Left ventricle myocardium inferior (tissue), 1 donor: ENCODE measurements around the gene ERH. TPM values are rescaled to one million over a fixed set of nuclear protein-coding genes. Genes with fewer than 3 reads are reported as not detected.
A peak's percentile ranks its signal among the peaks of the same experiment; 100 is the strongest.

Experiments used
- DNase-seq: peaks from one replicate; pipeline ENCODE4 v3.0.0-alpha.2; 2020
- H3K27ac ChIP-seq: fragments of 200-600 bp; replicated peaks from 2 replicates; pipeline ENCODE4 v1.8.0; 2021
- H3K27me3 ChIP-seq: fragments of 200-600 bp; 2 replicates; pipeline ENCODE4 v1.8.0; 2021; ENCODE audit warnings: low read depth
- H3K36me3 ChIP-seq: fragments of 200-600 bp; 2 replicates; pipeline ENCODE4 v1.8.0; 2021
- H3K4me1 ChIP-seq: fragments of 200-600 bp; 2 replicates; pipeline ENCODE4 v1.8.0; 2021
- H3K4me3 ChIP-seq: fragments of 200-600 bp; 2 replicates; pipeline ENCODE4 v1.8.0; 2021; ENCODE audit warnings: mild to moderate bottlenecking, moderate library complexity
- H3K9me3 ChIP-seq: fragments of 200-600 bp; replicated peaks from 2 replicates; pipeline ENCODE4 v1.8.0; 2021
- intact Hi-C: fragments of 100-400 bp; cut with micrococcal nuclease; formaldehyde crosslinking; loops from one replicate; pipeline ENCODE4 v1.11.0; 2022
- total RNA-seq: library from RNA; stranded (reverse); fragmentation: NEBNext Ultra II Directional; extraction: Animal tissue kit (Norgen Biotek cat#: 25700); gene quantifications from one replicate; pipeline ENCODE4 v1.2.1, GENCODE V29; 2021
- TF ChIP-seq, protein P1 (sequence below): fragments of 200-600 bp; IDR thresholded peaks from 2 replicates; pipeline ENCODE4 v1.8.0; 2021; ENCODE audit warnings: antibody characterized with exemption, mild to moderate bottlenecking, borderline replicate concordance
- donor health status: DM: no; HTN: yes; CAD: no; lungs with severe emphysema.

Gene ERH
- total RNA-seq, 1 donor from 2014 or later, result 105 TPM

DNA sequence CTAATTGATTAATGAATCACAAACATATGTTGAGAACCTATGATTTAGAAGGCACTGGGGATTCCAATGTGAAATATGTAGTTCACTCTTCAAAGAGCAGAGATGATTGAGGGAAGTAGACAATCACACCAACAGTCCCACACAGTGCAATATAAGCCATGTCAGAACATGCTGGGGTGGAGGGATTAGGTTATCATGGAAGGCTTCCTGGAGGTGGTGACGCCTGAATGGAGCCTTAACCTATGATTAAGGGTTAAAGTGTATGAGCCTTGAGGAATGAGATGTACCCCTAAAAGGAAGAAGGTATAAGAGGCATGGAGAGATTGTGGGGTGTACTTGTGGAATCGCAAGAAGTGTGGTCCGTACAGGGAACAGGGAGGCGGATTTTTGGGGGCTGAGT, 31.3 kb downstream of the ERH start:
- H3K27ac ChIP-seq, result no peak overlapping the region
- no peaks in the 10 kb centered on the region for H3K36me3 ChIP-seq
- no peak overlapping the region for H3K4me3 ChIP-seq
- H3K9me3 ChIP-seq, result no peaks in the 10 kb centered on the region
- intact Hi-C loops, result no loop called here
- H3K27me3 ChIP-seq, result no peaks in the 10 kb centered on the region
- TF ChIP-seq, protein P1, sequence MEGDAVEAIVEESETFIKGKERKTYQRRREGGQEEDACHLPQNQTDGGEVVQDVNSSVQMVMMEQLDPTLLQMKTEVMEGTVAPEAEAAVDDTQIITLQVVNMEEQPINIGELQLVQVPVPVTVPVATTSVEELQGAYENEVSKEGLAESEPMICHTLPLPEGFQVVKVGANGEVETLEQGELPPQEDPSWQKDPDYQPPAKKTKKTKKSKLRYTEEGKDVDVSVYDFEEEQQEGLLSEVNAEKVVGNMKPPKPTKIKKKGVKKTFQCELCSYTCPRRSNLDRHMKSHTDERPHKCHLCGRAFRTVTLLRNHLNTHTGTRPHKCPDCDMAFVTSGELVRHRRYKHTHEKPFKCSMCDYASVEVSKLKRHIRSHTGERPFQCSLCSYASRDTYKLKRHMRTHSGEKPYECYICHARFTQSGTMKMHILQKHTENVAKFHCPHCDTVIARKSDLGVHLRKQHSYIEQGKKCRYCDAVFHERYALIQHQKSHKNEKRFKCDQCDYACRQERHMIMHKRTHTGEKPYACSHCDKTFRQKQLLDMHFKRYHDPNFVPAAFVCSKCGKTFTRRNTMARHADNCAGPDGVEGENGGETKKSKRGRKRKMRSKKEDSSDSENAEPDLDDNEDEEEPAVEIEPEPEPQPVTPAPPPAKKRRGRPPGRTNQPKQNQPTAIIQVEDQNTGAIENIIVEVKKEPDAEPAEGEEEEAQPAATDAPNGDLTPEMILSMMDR, result no peak
- DNase-seq, result no peak
- no peaks in the 10 kb centered on the region for H3K4me1 ChIP-seq

DNA sequence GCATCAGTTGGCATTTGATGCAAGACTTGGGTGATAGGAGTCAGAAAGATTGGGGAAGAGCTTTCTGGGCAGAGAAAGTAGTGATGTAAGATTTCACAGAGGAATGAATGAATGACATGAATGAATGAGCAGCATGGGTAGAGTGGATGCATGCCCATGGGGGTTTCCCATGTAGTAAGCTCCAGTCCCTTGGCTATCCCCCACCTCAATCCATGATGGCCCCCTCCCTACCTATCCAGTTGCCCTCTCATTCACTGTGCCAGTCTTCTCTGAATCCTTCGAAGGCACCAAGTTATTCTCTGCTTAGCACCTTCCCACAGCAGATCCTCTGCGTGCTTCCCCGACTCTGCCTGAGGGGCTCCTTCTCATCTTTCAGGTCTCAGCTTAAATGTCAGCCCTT, 32.0 kb downstream of the ERH start:
- DNase-seq, result no peak
- Histone ChIP-seq H3K4me1 (no peaks in the 10 kb centered on the region), H3K27ac (no peak overlapping the region), H3K27me3 (no peaks in the 10 kb centered on the region), H3K9me3 (no peaks in the 10 kb centered on the region), H3K4me3 (no peak overlapping the region), H3K36me3 (no peaks in the 10 kb centered on the region)
- intact Hi-C loops, result no loop called here
- TF ChIP-seq, protein P1, result no peak

DNA sequence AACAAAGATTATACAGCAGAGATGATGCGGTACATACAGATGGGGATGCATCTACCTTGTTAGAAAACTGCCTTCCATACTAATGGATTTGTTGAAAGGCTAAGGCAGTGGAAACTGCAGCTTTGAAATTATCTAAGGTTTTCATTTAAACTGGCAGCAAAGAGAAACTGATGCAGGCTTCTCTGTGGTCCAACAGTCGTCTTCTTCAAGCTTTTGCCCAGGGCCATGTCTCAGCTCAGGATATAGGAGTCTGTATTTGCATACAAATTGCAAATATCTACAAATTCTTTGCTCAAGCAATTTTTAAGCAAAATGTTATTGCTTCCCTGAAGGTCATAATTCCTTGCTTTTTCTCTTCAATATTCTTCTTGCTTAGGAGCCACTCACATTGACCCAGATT, 33.7 kb downstream of the ERH start:
- TF ChIP-seq, protein P1, result no peak
- H3K4me1 ChIP-seq, result no peaks in the 10 kb centered on the region
- DNase-seq, result no peak
- intact Hi-C loops, result no loop called here
- H3K9me3 ChIP-seq, result no peaks in the 10 kb centered on the region
- H3K36me3 ChIP-seq, result no peaks in the 10 kb centered on the region
- H3K27ac ChIP-seq, result no peak overlapping the region
- no peak overlapping the region for H3K4me3 ChIP-seq
- H3K27me3 ChIP-seq, result no peaks in the 10 kb centered on the region

DNA sequence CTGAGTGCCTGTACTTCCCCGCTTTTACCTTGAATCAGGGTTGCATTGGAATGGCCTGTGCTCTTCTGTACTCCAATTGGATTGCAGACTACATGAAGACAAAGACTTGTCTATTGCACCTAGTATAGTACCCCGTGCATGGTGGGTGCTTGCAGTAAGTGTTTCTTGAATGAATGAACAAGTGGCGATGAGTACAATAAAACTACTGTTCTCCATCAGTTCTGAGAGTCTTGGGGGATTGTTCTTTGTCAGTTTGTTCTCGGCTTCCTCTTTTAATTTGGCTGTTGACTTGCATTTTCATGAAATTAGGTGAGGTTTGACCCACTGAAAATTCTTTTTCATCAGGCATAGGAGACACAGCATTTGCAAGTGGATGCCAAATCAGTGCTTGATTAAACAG, 34.1 kb downstream of the ERH start:
- H3K4me1 ChIP-seq, result no peaks in the 10 kb centered on the region
- intact Hi-C loops, result no loop called here
- H3K27me3 ChIP-seq, result no peaks in the 10 kb centered on the region
- TF ChIP-seq, protein P1, result no peak
- no peaks in the 10 kb centered on the region for H3K36me3 ChIP-seq
- H3K9me3 ChIP-seq, result no peaks in the 10 kb centered on the region
- H3K4me3 ChIP-seq, result no peak overlapping the region
- DNase-seq, result no peak
- H3K27ac ChIP-seq, result no peak overlapping the region

DNA sequence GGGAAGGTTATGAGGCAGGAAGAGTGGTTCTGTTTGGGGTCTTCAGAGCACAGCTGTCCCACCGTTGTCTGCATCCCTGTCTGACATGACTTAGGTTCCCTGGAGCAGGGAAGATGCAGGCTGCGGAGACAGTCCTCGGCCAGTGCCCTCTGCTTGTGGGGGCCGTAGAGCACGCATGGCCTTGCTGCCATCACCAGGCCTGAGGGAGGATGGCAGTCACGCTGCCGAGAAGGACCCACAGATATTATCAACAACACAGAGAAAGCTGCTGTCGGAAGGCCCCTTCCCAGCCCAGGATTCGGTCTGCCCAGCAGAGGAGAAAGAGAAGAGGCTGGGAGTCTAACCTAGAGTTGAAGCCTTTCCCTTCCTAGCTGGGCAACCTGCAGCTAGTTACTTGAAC, 35.0 kb downstream of the ERH start:
- peak; percentile 33 for DNase-seq
- Histone ChIP-seq H3K36me3 (no peaks in the 10 kb centered on the region), H3K4me3 (no peak overlapping the region), H3K4me1 (no peaks in the 10 kb centered on the region), H3K27ac (no peak overlapping the region), H3K27me3 (no peaks in the 10 kb centered on the region), H3K9me3 (no peaks in the 10 kb centered on the region)
- intact Hi-C loops, result no loop called here
- TF ChIP-seq, protein P1, result peak; percentile 68
